Ascending aorta (tissue), 2 donors: ENCODE measurements around the gene ALG5. TPM values are rescaled to one million over a fixed set of nuclear protein-coding genes. Genes with fewer than 3 reads are reported as not detected.

Experiments
- DNase-seq, 2 donors: peaks; one replicate each; pipeline ENCODE4 v3.0.0-alpha.2; 2019; ENCODE audit warnings: low spot score in 2 of 2
- H3K27ac ChIP-seq, 2 donors: fragments of 200-600 bp; sonication (generic); one replicate each; pipeline ENCODE4 v1.5.1; 2016 to 2017; ENCODE audit warnings: mild to moderate bottlenecking in 1 of 2
- H3K27me3 ChIP-seq: fragments of 200-600 bp; sonication (generic); one replicate; pipeline ENCODE4 v1.5.1; 2017
- H3K36me3 ChIP-seq, 2 donors: fragments of 200-600 bp; sonication (generic); one replicate each; pipeline ENCODE4 v1.5.1; 2016
- H3K4me1 ChIP-seq, 2 donors: fragments of 200-600 bp; sonication (generic); one replicate each; pipeline ENCODE4 v1.5.1; 2016 to 2017; ENCODE audit warnings: mild to moderate bottlenecking in 1 of 2
- H3K4me3 ChIP-seq, 2 donors: fragments of 200-600 bp; sonication (generic); one replicate each; pipeline ENCODE4 v1.5.1; 2016 to 2017; ENCODE audit warnings: mild to moderate bottlenecking in 1 of 2
- H3K9me3 ChIP-seq, 2 donors: fragments of 200-600 bp; sonication (generic); one replicate each; pipeline ENCODE4 v1.5.1; 2016
- intact Hi-C: fragments of 100-400 bp; cut with DNase I; formaldehyde crosslinking; loops from one replicate; pipeline ENCODE4 v1.15.1; 2023
- total RNA-seq: library from RNA; depleted of rRNA; stranded (reverse); fragments of >200 nt; gene quantifications from one replicate; pipeline ENCODE4 v1.1.0, GENCODE V29; 2016
- TF ChIP-seq, protein P1 (sequence below), 3 experiments: fragments of 200-600 bp in 2 of 3; fragments of 450-650 bp in 1 of 3; sonication (generic) in 2 of 3; IDR thresholded peaks; one replicate each; pipeline ENCODE4 v1.5.1; 2016 to 2019; ENCODE audit warnings: antibody characterized with exemption in 3 of 3, mild to moderate bottlenecking in 1 of 3, moderate library complexity in 1 of 3

Gene ALG5
- total RNA-seq, 1 donor from 2014 or later, result 26.7 TPM

- no peak overlapping the region for H3K27ac ChIP-seq
- intact Hi-C loops, result no loop called here
- H3K27me3 ChIP-seq, result no peaks in the 10 kb centered on the region
- no peaks in the 10 kb centered on the region for H3K4me1 ChIP-seq
- no peak overlapping the region for H3K4me3 ChIP-seq
- peaks cover 36 to 55% of the 10 kb centered on the region in 2 donors for H3K36me3 ChIP-seq
- TF ChIP-seq, protein P1, sequence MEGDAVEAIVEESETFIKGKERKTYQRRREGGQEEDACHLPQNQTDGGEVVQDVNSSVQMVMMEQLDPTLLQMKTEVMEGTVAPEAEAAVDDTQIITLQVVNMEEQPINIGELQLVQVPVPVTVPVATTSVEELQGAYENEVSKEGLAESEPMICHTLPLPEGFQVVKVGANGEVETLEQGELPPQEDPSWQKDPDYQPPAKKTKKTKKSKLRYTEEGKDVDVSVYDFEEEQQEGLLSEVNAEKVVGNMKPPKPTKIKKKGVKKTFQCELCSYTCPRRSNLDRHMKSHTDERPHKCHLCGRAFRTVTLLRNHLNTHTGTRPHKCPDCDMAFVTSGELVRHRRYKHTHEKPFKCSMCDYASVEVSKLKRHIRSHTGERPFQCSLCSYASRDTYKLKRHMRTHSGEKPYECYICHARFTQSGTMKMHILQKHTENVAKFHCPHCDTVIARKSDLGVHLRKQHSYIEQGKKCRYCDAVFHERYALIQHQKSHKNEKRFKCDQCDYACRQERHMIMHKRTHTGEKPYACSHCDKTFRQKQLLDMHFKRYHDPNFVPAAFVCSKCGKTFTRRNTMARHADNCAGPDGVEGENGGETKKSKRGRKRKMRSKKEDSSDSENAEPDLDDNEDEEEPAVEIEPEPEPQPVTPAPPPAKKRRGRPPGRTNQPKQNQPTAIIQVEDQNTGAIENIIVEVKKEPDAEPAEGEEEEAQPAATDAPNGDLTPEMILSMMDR (IDR thresholded peaks at IDR 0.05), result no peak
- no peak for DNase-seq
- H3K9me3 ChIP-seq, result no peaks in the 10 kb centered on the region
These were observed 15.5 kb upstream of the ALG5 start for GRCh38 chr13:37014609-37015008.

GRCh38 chr13:37011788-37012187 lies 12.6 kb upstream of the ALG5 start:
- DNase-seq, result no peak
- intact Hi-C loops, result no loop called here
- Histone ChIP-seq H3K36me3 (peaks cover 42 to 61% of the 10 kb centered on the region in 2 donors), H3K27me3 (no peaks in the 10 kb centered on the region), H3K4me1 (no peaks in the 10 kb centered on the region), H3K27ac (no peak overlapping the region), H3K9me3 (no peaks in the 10 kb centered on the region), H3K4me3 (no peak overlapping the region)
- TF ChIP-seq, protein P1 (IDR thresholded peaks at IDR 0.05), result no peak

GRCh38 chr13:37011002-37011401 lies 11.9 kb upstream of the ALG5 start:
- intact Hi-C loops, result no loop called here
- H3K36me3 ChIP-seq, result peaks cover 49 to 64% of the 10 kb centered on the region in 2 donors
- H3K27ac ChIP-seq, result no peak overlapping the region
- no peak overlapping the region for H3K4me3 ChIP-seq
- TF ChIP-seq, protein P1 (IDR thresholded peaks at IDR 0.05), result no peak
- no peaks in the 10 kb centered on the region for H3K27me3 ChIP-seq
- DNase-seq, result no peak
- H3K9me3 ChIP-seq, result no peaks in the 10 kb centered on the region
- H3K4me1 ChIP-seq, result no peaks in the 10 kb centered on the region

DNA sequence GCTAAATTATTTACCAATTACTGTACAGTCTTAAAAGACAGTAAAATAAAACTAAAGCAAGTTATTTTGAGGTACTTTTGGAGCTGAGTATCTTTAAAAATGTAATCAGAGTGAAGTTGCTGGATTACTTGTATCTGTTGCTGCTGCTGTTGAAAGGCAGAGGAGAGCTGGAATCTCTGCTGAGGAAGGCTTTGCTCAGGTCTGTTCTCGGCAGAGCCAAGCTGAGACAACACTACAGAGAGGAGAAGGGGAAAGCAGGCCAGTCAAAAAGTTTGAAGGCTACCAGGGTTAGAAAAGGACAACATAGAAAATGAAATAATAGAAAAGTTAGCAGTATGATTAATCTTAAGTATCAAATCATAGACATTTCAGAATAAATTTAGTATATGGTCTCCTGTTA lies 11.3 kb upstream of the ALG5 start:
- Histone ChIP-seq H3K4me3 (no peak overlapping the region), H3K36me3 (peaks cover 47 to 66% of the 10 kb centered on the region in 2 donors), H3K27me3 (no peaks in the 10 kb centered on the region), H3K9me3 (no peaks in the 10 kb centered on the region), H3K27ac (no peak overlapping the region), H3K4me1 (no peaks in the 10 kb centered on the region)
- TF ChIP-seq, protein P1 (IDR thresholded peaks at IDR 0.05), result no peak
- no peak for DNase-seq
- intact Hi-C loops, result no loop called here

DNA sequence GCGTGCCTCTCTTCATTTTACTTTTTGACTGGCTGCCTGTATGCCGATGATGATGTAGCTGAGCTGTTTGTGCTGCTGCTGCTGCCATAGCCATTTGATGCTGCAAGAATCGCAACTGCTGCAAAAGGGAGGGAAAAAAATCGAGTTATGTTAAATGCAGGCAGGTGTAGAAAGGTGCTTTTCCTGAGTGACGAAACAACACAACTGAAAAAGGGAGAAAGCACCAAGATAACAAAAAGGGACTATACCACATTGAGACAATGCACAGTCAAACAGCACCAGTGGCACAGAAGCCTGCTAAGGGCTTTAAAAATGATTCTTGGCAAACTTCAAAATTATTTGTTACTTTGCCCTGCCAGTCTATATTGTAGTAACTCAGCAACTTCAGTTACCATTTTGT lies 10.6 kb upstream of the ALG5 start:
- no peaks in the 10 kb centered on the region for H3K9me3 ChIP-seq
- TF ChIP-seq, protein P1 (IDR thresholded peaks at IDR 0.05), result no peak
- no peak overlapping the region for H3K27ac ChIP-seq
- intact Hi-C loops, result no loop called here
- H3K4me3 ChIP-seq, result no peak overlapping the region
- no peak for DNase-seq
- H3K4me1 ChIP-seq, result no peaks in the 10 kb centered on the region
- no peaks in the 10 kb centered on the region for H3K27me3 ChIP-seq
- peaks cover 43 to 73% of the 10 kb centered on the region in 2 donors for H3K36me3 ChIP-seq

GRCh38 chr13:37001921-37002250 lies 2.7 kb upstream of the ALG5 start:
- intact Hi-C loops, result no loop called here
- peaks cover 3 to 5% of the 10 kb centered on the region in 2 donors for H3K4me1 ChIP-seq

More at GRCh38 chr13:37001921-37002250, 2.7 kb upstream of the ALG5 start:
- no peak overlapping the region for H3K4me3 ChIP-seq
- TF ChIP-seq, protein P1 (IDR thresholded peaks at IDR 0.05), result no peak
- no peaks in the 10 kb centered on the region for H3K27me3 ChIP-seq
- no peak overlapping the region for H3K27ac ChIP-seq
- peaks cover 8 to 40% of the 10 kb centered on the region in 2 donors for H3K36me3 ChIP-seq
- H3K9me3 ChIP-seq, result no peaks in the 10 kb centered on the region
- DNase-seq, result no peak
